ENCODE data around the gene TMPRSS5.

Gene TMPRSS5

DNA sequence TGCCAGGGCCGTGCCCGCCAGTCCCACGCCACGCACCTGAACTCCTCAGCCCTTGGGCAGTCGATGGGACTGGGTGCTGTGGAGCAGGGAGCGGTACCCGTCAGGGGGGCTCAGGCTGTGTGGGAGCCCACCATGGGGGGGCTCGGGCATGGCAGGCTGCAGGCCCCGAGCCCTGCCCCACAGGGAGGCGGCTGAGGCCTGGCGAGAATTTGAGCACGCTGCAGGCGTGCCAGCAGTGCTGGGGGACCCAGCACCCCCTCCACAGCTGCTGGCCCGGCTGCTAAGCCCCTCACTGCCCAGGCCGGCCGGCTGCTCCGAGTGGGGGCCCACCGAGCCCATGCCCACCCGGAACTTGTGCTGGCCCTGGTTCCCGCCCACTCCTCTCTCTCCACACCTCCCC, 56.8 kb downstream of the TMPRSS5 start:
- CTCF ChIA-PET: interaction anchor here (1.4 to 2.0 kb wide), 2 partner anchors 19 to 80 kb away, joined by 3 to 7 read pairs; no protein-coding TSS in a partner anchor
- TF ChIP-seq, protein P1, sequence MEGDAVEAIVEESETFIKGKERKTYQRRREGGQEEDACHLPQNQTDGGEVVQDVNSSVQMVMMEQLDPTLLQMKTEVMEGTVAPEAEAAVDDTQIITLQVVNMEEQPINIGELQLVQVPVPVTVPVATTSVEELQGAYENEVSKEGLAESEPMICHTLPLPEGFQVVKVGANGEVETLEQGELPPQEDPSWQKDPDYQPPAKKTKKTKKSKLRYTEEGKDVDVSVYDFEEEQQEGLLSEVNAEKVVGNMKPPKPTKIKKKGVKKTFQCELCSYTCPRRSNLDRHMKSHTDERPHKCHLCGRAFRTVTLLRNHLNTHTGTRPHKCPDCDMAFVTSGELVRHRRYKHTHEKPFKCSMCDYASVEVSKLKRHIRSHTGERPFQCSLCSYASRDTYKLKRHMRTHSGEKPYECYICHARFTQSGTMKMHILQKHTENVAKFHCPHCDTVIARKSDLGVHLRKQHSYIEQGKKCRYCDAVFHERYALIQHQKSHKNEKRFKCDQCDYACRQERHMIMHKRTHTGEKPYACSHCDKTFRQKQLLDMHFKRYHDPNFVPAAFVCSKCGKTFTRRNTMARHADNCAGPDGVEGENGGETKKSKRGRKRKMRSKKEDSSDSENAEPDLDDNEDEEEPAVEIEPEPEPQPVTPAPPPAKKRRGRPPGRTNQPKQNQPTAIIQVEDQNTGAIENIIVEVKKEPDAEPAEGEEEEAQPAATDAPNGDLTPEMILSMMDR (IDR thresholded peaks at IDR 0.05; ENCODE audit: control extremely low read depth, extremely low read depth, low read depth, missing control alignments): no peak
- POLR2A ChIA-PET: no interaction called here
- DNase-seq (ENCODE audit: extremely low spot score): no peak

DNA sequence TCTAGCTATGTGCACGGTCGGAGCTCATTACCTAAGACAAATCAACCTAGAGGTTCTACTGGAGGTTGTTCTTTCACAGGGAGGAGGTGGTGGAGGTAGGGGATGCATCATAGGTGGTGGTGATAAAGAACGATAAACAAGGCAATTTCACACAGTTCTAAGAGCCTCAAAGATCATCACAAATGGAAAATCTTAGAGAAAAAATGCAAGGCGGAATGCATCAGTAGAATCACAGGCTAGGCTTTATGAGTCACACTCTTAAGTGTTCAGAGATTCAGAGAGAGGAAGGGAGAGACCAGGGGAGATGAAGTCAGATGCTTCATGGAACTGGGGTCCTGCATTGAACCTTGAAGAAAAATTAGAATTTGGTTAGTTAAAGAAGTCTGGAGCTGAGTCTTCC, 58.3 kb downstream of the TMPRSS5 start:
- DNase-seq (ENCODE audit: extremely low spot score): no peak
- POLR2A ChIA-PET: no interaction called here
- CTCF ChIA-PET: interaction anchor here (0.8 to 2.0 kb wide), 3 partner anchors 19 to 27 kb away, joined by 3 to 7 read pairs (median 4); no protein-coding TSS in a partner anchor
- TF ChIP-seq, protein P1 (IDR thresholded peaks at IDR 0.05; ENCODE audit: control extremely low read depth, extremely low read depth, low read depth, missing control alignments): no peak

DNA sequence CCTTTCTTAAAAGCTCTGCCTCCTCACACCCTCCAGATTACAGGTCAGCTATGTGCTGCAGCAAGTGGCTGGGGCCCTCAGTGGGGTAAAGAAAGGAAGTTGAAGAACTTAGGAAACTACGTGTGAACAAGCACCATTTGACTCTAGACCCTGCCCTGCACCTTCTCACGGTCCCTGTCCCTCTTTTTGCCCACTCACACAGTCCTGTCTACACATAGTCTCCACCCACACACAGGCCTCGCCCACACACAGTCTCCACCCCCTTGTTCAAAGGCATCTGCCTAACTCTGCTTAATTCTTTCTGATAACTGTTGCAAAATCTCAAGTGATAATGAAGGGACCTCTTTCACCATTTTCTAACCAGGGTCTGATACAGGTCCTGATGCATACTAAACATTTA, 59.0 kb downstream of the TMPRSS5 start:
- TF ChIP-seq, protein P1 (IDR thresholded peaks at IDR 0.05; ENCODE audit: control extremely low read depth, extremely low read depth, low read depth, missing control alignments): no peak
- no peak for DNase-seq (ENCODE audit: extremely low spot score)
- CTCF ChIA-PET: interaction anchor here (1.9 to 2.0 kb wide), 2 partner anchors 18 to 21 kb away, joined by 4 to 7 read pairs; no protein-coding TSS in a partner anchor
- POLR2A ChIA-PET: no interaction called here

DNA sequence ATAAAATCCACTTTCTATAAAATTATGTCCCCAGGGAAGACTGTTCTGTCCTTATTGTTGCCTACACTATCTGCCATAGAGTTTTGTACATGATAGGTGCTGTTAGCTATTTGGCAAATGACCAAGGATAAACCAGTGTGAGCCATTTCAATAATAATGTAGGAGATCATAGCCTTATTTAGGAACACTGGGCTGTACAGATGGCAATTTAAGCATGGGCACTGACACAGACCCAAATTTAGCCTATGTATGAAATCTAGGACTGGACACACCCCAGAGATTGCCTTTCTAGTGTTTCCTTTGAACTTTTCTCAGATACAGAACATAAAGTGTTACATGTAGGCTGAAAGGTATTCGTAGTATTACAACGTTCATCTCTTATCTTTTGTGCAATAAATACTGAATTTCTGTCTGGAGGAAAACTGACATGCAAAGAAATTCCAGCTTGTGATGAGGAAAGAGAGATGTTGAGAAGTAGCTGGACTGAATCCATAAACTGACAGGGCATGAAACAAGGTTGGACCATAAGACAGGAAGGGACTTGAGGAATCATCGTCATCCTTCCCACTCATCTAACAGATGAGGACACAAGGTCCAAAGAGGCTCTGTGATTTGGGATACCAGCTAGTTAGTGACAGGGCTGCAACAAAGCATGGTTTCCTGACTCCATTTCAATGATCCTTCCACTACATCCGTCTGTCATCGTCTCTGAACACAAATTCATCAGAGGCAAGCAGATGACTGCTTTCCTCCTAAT, 60.3 kb downstream of the TMPRSS5 start:
- TF ChIP-seq, protein P1 (IDR thresholded peaks at IDR 0.05; ENCODE audit: control extremely low read depth, extremely low read depth, low read depth, missing control alignments): no peak
- ChIA-PET POLR2A (no interaction called here), CTCF (no interaction called here)
- DNase-seq (ENCODE audit: extremely low spot score): no peak

DNA sequence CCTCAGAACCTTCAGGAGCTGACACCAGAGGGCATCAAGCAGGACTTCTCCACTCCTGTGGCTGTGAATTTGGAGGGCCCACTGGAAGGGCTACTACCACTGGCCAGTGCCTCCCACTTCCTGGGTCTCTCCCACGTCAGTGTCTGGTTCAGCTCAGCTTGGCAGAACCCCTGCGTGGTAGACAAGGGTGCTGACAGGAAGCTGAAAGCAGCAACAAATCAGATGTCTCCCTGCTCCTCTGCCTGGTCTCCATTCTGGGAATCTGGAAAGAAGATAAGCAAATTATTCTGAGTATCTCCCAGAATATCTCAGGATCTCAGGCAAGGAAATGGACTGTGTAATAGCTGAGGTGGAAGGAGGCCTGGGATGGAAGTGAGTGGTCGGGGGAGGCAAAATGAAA, 61.5 kb downstream of the TMPRSS5 start:
- CTCF ChIA-PET: no interaction called here
- no peak for DNase-seq (ENCODE audit: extremely low spot score)
- TF ChIP-seq, protein P1 (IDR thresholded peaks at IDR 0.05; ENCODE audit: control extremely low read depth, extremely low read depth, low read depth, missing control alignments): no peak
- POLR2A ChIA-PET: no interaction called here

DNA sequence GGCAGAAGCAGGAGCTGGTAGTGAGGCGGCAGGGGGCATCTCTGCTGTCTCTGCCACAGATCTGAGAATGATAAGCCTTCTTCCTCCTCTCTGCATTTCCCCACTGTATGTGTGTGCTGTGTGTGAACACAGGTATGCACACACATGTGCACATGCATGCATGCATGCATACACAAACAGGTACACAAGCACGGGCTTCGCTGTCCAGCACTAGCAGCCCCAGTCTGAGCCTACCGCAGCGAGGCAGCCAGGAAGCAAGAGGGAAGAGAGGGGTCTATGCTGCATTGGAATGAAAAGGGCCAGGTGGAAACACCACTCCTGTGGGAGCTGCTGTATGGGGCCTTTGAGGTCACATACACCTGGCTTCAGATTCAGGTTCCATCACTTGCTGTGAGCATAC, 62.4 kb downstream of the TMPRSS5 start:
- CTCF ChIA-PET: no interaction called here
- POLR2A ChIA-PET: no interaction called here

More for the DNA sequence above, 62.4 kb downstream of the TMPRSS5 start:
- DNase-seq (ENCODE audit: extremely low spot score): no peak
- TF ChIP-seq, protein P1 (IDR thresholded peaks at IDR 0.05; ENCODE audit: control extremely low read depth, extremely low read depth, low read depth, missing control alignments): no peak

All from GM10248 (cell line).